Activated T-cell treated with anti-CD3 and anti-CD28 coated beads for 4 hours (primary cell): Measurements from ENCODE around the gene GPR108.
"Not testable (repeated sequence)": the region's sequence is repeated elsewhere in the genome, so short reads cannot be mapped to it uniquely, and the experiment has no call there.

ENCODE experiments used
- DNase-seq: peaks from one replicate; pipeline ENCODE4 v3.0.0-alpha.2; 2020

GPR108 gene

GRCh38 chr19:6737284-6737872 is at the start of gene GPR108:
TSS of gene GPR108 (minus strand) at chr19:6737580. CDS start at chr19:6737576, 4 bp downstream.
- peak; percentile 97 for DNase-seq

GRCh38 chr19:6779206-6779605 is 41.8 kb upstream of the GPR108 start:
- DNase-seq: no peak

- DNase-seq: no peak
These were observed 41.0 kb upstream of the GPR108 start for GRCh38 chr19:6778386-6778785.

- no peak for DNase-seq
These were observed 40.1 kb upstream of the GPR108 start for GRCh38 chr19:6777434-6777833.

GRCh38 chr19:6776999-6777398 is 39.6 kb upstream of the GPR108 start:
- DNase-seq: no peak

GRCh38 chr19:6776045-6776444 is 38.7 kb upstream of the GPR108 start:
- not testable (repeated sequence) for DNase-seq

- no peak for DNase-seq
These were observed 37.7 kb upstream of the GPR108 start for GRCh38 chr19:6774821-6775707.

- DNase-seq: no peak
These were observed 36.0 kb upstream of the GPR108 start for GRCh38 chr19:6773323-6773931.

- DNase-seq: no peak
These were observed 35.5 kb upstream of the GPR108 start for GRCh38 chr19:6772866-6773322.

- peak; percentile 78 for DNase-seq
These were observed 34.9 kb upstream of the GPR108 start, which contains the start of gene VAV1 for GRCh38 chr19:6772028-6772865. TSS of gene VAV1 (plus strand) at chr19:6772708. CDS start at chr19:6772808, 100 bp downstream.

- DNase-seq: not testable (repeated sequence)
These were observed 34.3 kb upstream of the GPR108 start for GRCh38 chr19:6771648-6772027.

- no peak for DNase-seq
These were observed 31.7 kb upstream of the GPR108 start for GRCh38 chr19:6769006-6769619.

- DNase-seq: no peak
These were observed 30.9 kb upstream of the GPR108 start for GRCh38 chr19:6768236-6768785.

- peak; percentile 96 for DNase-seq
These were observed 30.2 kb upstream of the GPR108 start, which contains the start of gene SH2D3A for GRCh38 chr19:6767357-6768235. TSS of gene SH2D3A (minus strand) at chr19:6767435. CDS start at chr19:6763748, 3,687 bp downstream.

- no peak for DNase-seq
These were observed 29.6 kb upstream of the GPR108 start for GRCh38 chr19:6767081-6767356.

- no peak for DNase-seq
These were observed 29.1 kb upstream of the GPR108 start for GRCh38 chr19:6766357-6767080.

- no peak for DNase-seq
These were observed 28.5 kb upstream of the GPR108 start for GRCh38 chr19:6765738-6766356.

GRCh38 chr19:6762253-6762797 is 24.9 kb upstream of the GPR108 start:
- DNase-seq: not testable (repeated sequence)

- no peak for DNase-seq
These were observed 23.8 kb upstream of the GPR108 start for GRCh38 chr19:6761053-6761676.
